A549 treated with AZD9567 at 1 μM for 4 hours (cell line): ENCODE measurements around the gene POLG. TPM values are rescaled to one million over a fixed set of nuclear protein-coding genes. Genes with fewer than 3 reads are reported as not detected.

Experiments
- total RNA-seq: library from RNA; stranded (reverse); fragments of 200-300 nt; extraction: Qiagen RNA extraction; gene quantifications from 5 replicates; pipeline ENCODE4 v1.2.3, GENCODE V29; 2022; ENCODE audit not compliant: insufficient read depth

POLG gene
- 60.2 to 68.9 TPM (median 63.5 TPM) in 5 replicates for total RNA-seq

DNA sequence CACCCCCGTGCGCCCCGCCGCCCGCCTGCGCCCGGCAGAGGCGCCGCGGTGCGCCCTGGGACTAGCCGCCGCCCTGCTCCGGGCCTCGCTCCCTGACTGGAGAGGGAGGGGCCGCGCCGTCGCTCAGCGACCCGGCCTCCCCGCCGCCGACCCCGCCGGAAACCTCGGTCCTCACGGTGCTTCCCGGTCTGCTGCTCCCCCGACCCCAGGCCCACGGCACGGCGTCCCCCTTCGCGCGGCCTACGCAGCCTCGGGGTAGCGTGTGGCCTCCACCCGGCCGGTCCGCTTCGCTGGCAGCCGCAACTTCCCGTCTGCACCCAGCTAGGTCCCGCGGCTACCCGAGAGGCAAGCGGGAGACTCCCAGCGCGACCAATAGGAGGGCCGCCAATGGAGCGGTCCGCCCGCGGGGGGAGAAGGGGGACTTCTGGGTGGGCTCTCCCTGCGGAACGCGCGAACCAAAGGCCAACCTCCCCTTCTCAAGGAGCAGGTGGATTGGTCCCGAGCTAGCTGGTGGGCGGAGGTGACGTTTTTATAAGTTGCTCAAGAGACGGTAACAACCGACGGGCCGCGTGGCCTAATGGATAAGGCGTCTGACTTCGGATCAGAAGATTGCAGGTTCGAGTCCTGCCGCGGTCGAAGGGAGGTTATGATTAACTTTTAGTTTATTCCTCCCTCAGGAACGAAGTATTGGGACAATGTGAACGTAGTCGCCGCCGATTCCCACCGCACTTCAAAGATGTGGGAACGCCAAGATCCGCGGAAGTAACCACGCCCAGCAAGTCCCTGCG is at the start of gene POLG:
Gene POLG (minus strand): TSS at position 315 of the 788 bp plus-strand sequence. CDS start 1,070 bp downstream, outside the sequence.

Other genes with a start within 250 kb of the POLG start
- gene ABHD2, start 246.4 kb downstream of the POLG start, total RNA-seq: 92.8 to 145 TPM (median 129 TPM) in 5 replicates
- gene RLBP1, start 113.2 kb downstream of the POLG start, total RNA-seq: not detected in 5 replicates
- 49.9 to 63.7 TPM (median 60.6 TPM) in 5 replicates for gene FANCI, start 90.8 kb downstream of the POLG start, total RNA-seq
- gene RHCG, start 161.8 kb upstream of the POLG start, total RNA-seq: 33.6 to 48.8 TPM (median 40.5 TPM) in 5 replicates
- 12.1 to 14.2 TPM (median 12.5 TPM) in 5 replicates for gene TICRR, start 240.6 kb upstream of the POLG start, total RNA-seq